K562 (cell line): ENCODE measurements around the gene RFC2. TPM values are rescaled to one million over a fixed set of nuclear protein-coding genes. Genes with fewer than 3 reads are reported as not detected.

ENCODE experiments used
- ATAC-seq: fragments of 200-7000 bp; cut with Tn5 transposase; 3 replicates; pipeline ENCODE4 v1.9.1; 2020; ENCODE audit warnings: moderate library complexity
- BruUV-seq: library from RNA; stranded (reverse); fragments of 400-500 nt; replicated peaks from 2 replicates; lab custom pipeline; 2021; lab: Mats Ljungman, UMichigan
- CTCF ChIA-PET: fragments of 300-600 bp; formaldehyde crosslinking; extraction: SDS; loops from one replicate; lab custom pipeline; 2021; ENCODE audit warnings: low intra/inter-chr PET ratio; lab: Yijun Ruan, JAX
- POLR2A ChIA-PET: fragments of 300-600, 350-650 bp; sonication (Branson Sonifier 250); formaldehyde crosslinking; extraction: SDS; loops from one replicate; lab custom pipeline; 2021; ENCODE audit warnings: antibody characterized with exemption, inconsistent platforms; lab: Yijun Ruan, JAX
- DNase-seq, 4 experiments: peaks; one replicate each; pipeline versions ENCODE4 v3.0.0 to v3.0.0-alpha.2; 2011 to 2018; ENCODE audit warnings: low spot score in 3 of 4, mixed read lengths in 3 of 4; ENCODE audit errors: extremely low read depth in 1 of 4
- FAIRE-seq: peaks from 2 replicates; lab custom pipeline; 2011; peaks lifted over from hg19 to GRCh38; lab: Jason Lieb, UNC
- H2AFZ ChIP-seq: 2 replicates; pipeline ENCODE4 v1.6.0; 2011; ENCODE audit warnings: low read depth, low read length, control low read depth, inconsistent platforms
- H3K27ac ChIP-seq: fragments of 200-600 bp; 3 replicates; pipeline ENCODE4 v1.8.0; 2011; ENCODE audit warnings: low read depth, mild to moderate bottlenecking, control low read depth, inconsistent platforms, low read length, moderate library complexity, mixed read lengths; ENCODE audit errors: extremely low read depth
- H3K27me3 ChIP-seq, 2 experiments: fragments of 300-600 bp in 1 of 2; 2 replicates in 1 of 2; 3 replicates in 1 of 2; pipeline versions ENCODE4 v1.6.0 to v1.8.0; 2011; ENCODE audit warnings: inconsistent platforms in 2 of 2, low read length in 2 of 2, mild to moderate bottlenecking in 1 of 2, mixed read lengths in 1 of 2, moderate library complexity in 1 of 2; ENCODE audit not compliant: control insufficient read depth in 2 of 2, insufficient read depth in 2 of 2
- H3K36me3 ChIP-seq: fragments of 300-600 bp; 3 replicates; pipeline ENCODE4 v1.8.0; 2011; ENCODE audit warnings: mild to moderate bottlenecking, low read length, inconsistent platforms; ENCODE audit not compliant: control insufficient read depth, insufficient read depth
- H3K4me1 ChIP-seq, 2 experiments: fragments of 200-600 bp in 1 of 2; replicated peaks in 1 of 2; 2 replicates in 1 of 2; 3 replicates in 1 of 2; pipeline versions ENCODE4 v1.5.1 to v1.8.0; 2011; ENCODE audit warnings: inconsistent platforms in 2 of 2, low read length in 2 of 2, mild to moderate bottlenecking in 1 of 2, mixed read lengths in 1 of 2, moderate library complexity in 1 of 2; ENCODE audit not compliant: control insufficient read depth in 2 of 2, insufficient read depth in 2 of 2
- H3K4me2 ChIP-seq: 2 replicates; pipeline ENCODE4 v1.6.1; 2011; ENCODE audit warnings: low read length, control low read depth, inconsistent platforms, mixed read lengths; ENCODE audit not compliant: insufficient read depth
- H3K4me3 ChIP-seq: fragments of 200-600 bp; sonication (generic), shearing (Covaris generic); 2 replicates; pipeline ENCODE4 v1.5.1; 2016; ENCODE audit warnings: control low read depth, inconsistent platforms
- H3K79me2 ChIP-seq: fragments of 200-600 bp; 3 replicates; pipeline ENCODE4 v1.8.0; 2011; ENCODE audit warnings: low read length, inconsistent platforms; ENCODE audit not compliant: control insufficient read depth, insufficient read depth
- H3K9ac ChIP-seq, 2 experiments: 2 replicates each; pipeline versions ENCODE4 v1.6.0 to v1.6.1; 2011; ENCODE audit warnings: low read depth in 2 of 2, low read length in 2 of 2, control low read depth in 1 of 2, inconsistent platforms in 1 of 2, mild to moderate bottlenecking in 1 of 2, mixed read lengths in 1 of 2; ENCODE audit not compliant: insufficient read depth in 1 of 2
- H3K9me1 ChIP-seq: one replicate; pipeline ENCODE4 v1.6.0; 2011; ENCODE audit warnings: inconsistent platforms, mild to moderate bottlenecking, low read length, moderate library complexity; ENCODE audit not compliant: control insufficient read depth, insufficient read depth
- H3K9me3 ChIP-seq: replicated peaks from 2 replicates; pipeline ENCODE4 v1.5.1; 2011; ENCODE audit warnings: low read depth, low read length, inconsistent platforms; ENCODE audit not compliant: control insufficient read depth, insufficient read depth
- H4K20me1 ChIP-seq: replicated peaks from 2 replicates; pipeline ENCODE4 v1.6.1; 2011; ENCODE audit warnings: low read length, inconsistent platforms, mixed read lengths; ENCODE audit not compliant: control insufficient read depth, insufficient read depth
- CTBP1 ChIP-seq: fragments of 450-650 bp; IDR thresholded peaks from 2 replicates; pipeline ENCODE4 v1.6.1; 2016; ENCODE audit warnings: borderline replicate concordance
- HCFC1 ChIP-seq: IDR thresholded peaks from 2 replicates; pipeline ENCODE4 v1.6.1; 2012; ENCODE audit warnings: low read depth, low read length, improper control_type of control experiment
- KAT2B ChIP-seq: IDR thresholded peaks from one replicate; pipeline ENCODE4 v1.6.1; 2012; ENCODE audit warnings: low read depth, mild to moderate bottlenecking, control low read depth, inconsistent platforms, low read length, moderate library complexity
- KLF16 ChIP-seq: IDR thresholded peaks from 2 replicates; pipeline ENCODE4 v1.6.1; 2016; ENCODE audit warnings: antibody characterized with exemption
- LCOR ChIP-seq: sonication (generic); formaldehyde crosslinking; IDR thresholded peaks from 2 replicates; pipeline ENCODE4 v1.8.0; 2022; ENCODE audit warnings: mild to moderate bottlenecking, missing genetic modification reagents
- MCM5 ChIP-seq: fragments of 450-650 bp; IDR thresholded peaks from 2 replicates; pipeline ENCODE4 v1.6.1; 2016; ENCODE audit warnings: low read depth
- MTF1 ChIP-seq: fragments of 250-450 bp; sonication (Bioruptor Pico); IDR thresholded peaks from 2 replicates; pipeline ENCODE4 v1.9.0; 2021; ENCODE audit warnings: moderate library complexity, mild to moderate bottlenecking, inconsistent platforms, borderline replicate concordance
- NFIX ChIP-seq: fragments of 250-450 bp; sonication (Bioruptor Pico); IDR thresholded peaks from 2 replicates; pipeline ENCODE4 v1.4.0; 2020; ENCODE audit warnings: low read depth, mild to moderate bottlenecking, moderate library complexity
- NR3C1 ChIP-seq: sonication (generic); formaldehyde crosslinking; IDR thresholded peaks from 2 replicates; pipeline ENCODE4 v1.8.1; 2022; ENCODE audit warnings: missing genetic modification reagents
- RB1 ChIP-seq: fragments of 450-650 bp; IDR thresholded peaks from 2 replicates; pipeline ENCODE4 v1.6.1; 2017; ENCODE audit warnings: low read depth, mild to moderate bottlenecking
- SMARCB1 ChIP-seq: IDR thresholded peaks from 2 replicates; pipeline ENCODE4 v1.6.1; 2011; ENCODE audit warnings: improper control_type of control experiment, low read depth; ENCODE audit not compliant: insufficient read length
- TOE1 ChIP-seq, 2 experiments: fragments of 450-650 bp in 1 of 2; sonication (generic) in 1 of 2; formaldehyde crosslinking in 1 of 2; IDR thresholded peaks; 2 replicates each; pipeline versions ENCODE4 v1.7.1 to v1.8.0; 2016 to 2022; ENCODE audit warnings: borderline replicate concordance in 2 of 2, mild to moderate bottlenecking in 2 of 2, antibody characterized with exemption in 1 of 2, inconsistent platforms in 1 of 2, low read depth in 1 of 2, missing genetic modification reagents in 1 of 2, moderate library complexity in 1 of 2
- ZNF280B ChIP-seq: fragments of 250-450 bp; sonication (Bioruptor Pico); IDR thresholded peaks from 2 replicates; pipeline ENCODE4 v1.5.1; 2021; ENCODE audit warnings: mild to moderate bottlenecking
- ZNF395 ChIP-seq: fragments of 200-800 bp; sonication (Bioruptor generic); IDR thresholded peaks from 2 replicates; pipeline ENCODE4 v1.6.1; 2017; ENCODE audit warnings: missing genetic modification characterization, missing compliant biosample characterization
- WGBS: fragments of 100-300 bp; shearing (Covaris generic); methylation state at CpG from one replicate; pipeline ENCODE4 v1.1.6; 2016; ENCODE audit warnings: low coverage, mixed read lengths; ENCODE audit not compliant: insufficient coverage; ENCODE audit errors: missing lambda C conversion rate; 5-methylcytosine and 5-hydroxymethylcytosine counted together
- in situ Hi-C: fragments of 300-500 bp; cut with MboI; formaldehyde crosslinking; loops from 4 replicates; pipeline ENCODE4 v1.15.0; 2018; ENCODE audit warnings: inconsistent platforms, mixed read lengths
- intact Hi-C: fragments of 100-400 bp; cut with micrococcal nuclease; formaldehyde crosslinking; loops from 2 replicates; pipeline ENCODE4 v1.14.2; 2022
- polyA plus RNA-seq, 8 experiments: library from polyadenylated mRNA; depleted of rRNA in 4 of 8; stranded (reverse) in 5 of 8; unstranded in 3 of 8; fragments of >200 nt; fragmentation: Nextera tagmentation in 2 of 8; fragmentation: Illumina TruSeq in 1 of 8; extraction: Ambion mirVana in 2 of 8; extraction: Trizol in 1 of 8; gene quantifications; 2 replicates each; pipeline versions ENCODE4 v1.2.1 to v1.2.3, GENCODE V29; 2011 to 2014; ENCODE audit warnings: inconsistent platforms in 1 of 8, missing spikeins in 1 of 8
- total RNA-seq, 7 experiments: library from RNA; depleted of rRNA in 6 of 7; stranded (reverse); fragments of >200 nt in 6 of 7; fragmentation: Illumina TruSeq in 2 of 7; extraction: Trizol in 2 of 7; gene quantifications; 2 replicates each; pipeline versions ENCODE4 v1.2.1 to v1.2.3, GENCODE V29; 2011 to 2021; ENCODE audit warnings: low replicate concordance in 1 of 7
- TF ChIP-seq, protein P1 (sequence below), 3 experiments: fragments of 200-800 bp in 1 of 3; sonication (Bioruptor generic) in 1 of 3; sonication (generic) in 1 of 3; formaldehyde crosslinking in 1 of 3; IDR thresholded peaks; 2 replicates each; pipeline versions ENCODE4 v1.6.1 to v1.8.0; 2016 to 2022; ENCODE audit warnings: mild to moderate bottlenecking in 2 of 3, missing compliant biosample characterization in 2 of 3, missing genetic modification characterization in 2 of 3, missing genetic modification reagents in 1 of 3

Gene RFC2
- total and polyA plus RNA-seq, 9 of the 15 experiments (the other 6 are each of a cell fraction or from before 2014, with no cell fraction given), result 32.5 to 161 (median 102) TPM

DNA sequence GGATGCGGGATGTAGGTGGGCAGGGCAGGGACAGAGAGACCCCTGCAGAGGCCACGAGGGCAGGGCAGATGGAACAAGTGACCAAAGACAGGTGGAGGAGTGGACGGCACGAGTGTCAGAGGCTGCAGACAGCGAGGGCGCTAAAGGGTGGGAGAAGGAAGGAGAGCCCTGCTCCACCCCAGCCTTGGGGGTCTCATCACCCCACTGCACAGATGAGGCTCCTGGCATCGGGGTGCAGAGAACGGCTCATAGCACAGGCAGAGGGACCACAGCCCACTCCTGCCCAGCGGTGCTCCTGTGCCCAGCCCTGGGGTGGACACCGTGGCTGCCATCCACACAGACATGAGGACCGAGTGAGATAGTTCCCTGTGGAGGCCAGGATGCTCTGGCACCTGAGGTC is 46.6 kb downstream of the RFC2 start:
- no peak for FAIRE-seq
- no peak overlapping the region for H3K9ac ChIP-seq

More for the DNA sequence above, 46.6 kb downstream of the RFC2 start:
- DNase-seq (no peak), ATAC-seq (no peak)
- no TSS peak for BruUV-seq
- Histone ChIP-seq H3K27me3 (no peaks in the 10 kb centered on the region; a peak in 1 of 5 replicates), H4K20me1 (no peaks in the 10 kb centered on the region), H3K36me3 (no peaks in the 10 kb centered on the region), H3K9me3 (no peaks in the 10 kb centered on the region), H3K79me2 (no peaks in the 10 kb centered on the region), H3K4me2 (no peak overlapping the region), H2AFZ (no peak overlapping the region), H3K9me1 (no peaks in the 10 kb centered on the region), H3K4me3 (no peak overlapping the region), H3K27ac (no peak overlapping the region), H3K4me1 (peaks cover 3 to 28% of the 10 kb centered on the region in 2 experiments; a peak in 4 of 5 replicates)
- intact Hi-C loops, result no loop called here
- POLR2A ChIA-PET, result interaction anchor here (1.2 to 1.5 kb wide), 2 partner anchors 24 to 33 kb away, joined by 3 to 4 read pairs; partner anchors contain the start of gene EIF4H
- no peak for TF ChIP-seq LCOR (CRISPR knock-in tag)
- TF ChIP-seq HCFC1, result no peak
- no peak for TF ChIP-seq MTF1 (CRISPR knock-in tag)
- no peak for TF ChIP-seq KAT2B
- TF ChIP-seq RB1, result no peak
- TF ChIP-seq KLF16, result no peak
- no peak for TF ChIP-seq ZNF395 (CRISPR knock-in tag)
- TF ChIP-seq, protein P1, sequence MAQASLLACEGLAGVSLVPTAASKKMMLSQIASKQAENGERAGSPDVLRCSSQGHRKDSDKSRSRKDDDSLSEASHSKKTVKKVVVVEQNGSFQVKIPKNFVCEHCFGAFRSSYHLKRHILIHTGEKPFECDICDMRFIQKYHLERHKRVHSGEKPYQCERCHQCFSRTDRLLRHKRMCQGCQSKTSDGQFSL (CRISPR knock-in tag; IDR thresholded peaks at IDR 0.05), result no peak
- TF ChIP-seq, protein P1 (tag; IDR thresholded peaks at IDR 0.05), result no peak
- TF ChIP-seq ZNF280B, result no peak
- TF ChIP-seq NFIX (CRISPR knock-in tag), result no peak
- TF ChIP-seq CTBP1, result no peak
- no peak for TF ChIP-seq MCM5
- no peak for TF ChIP-seq TOE1 (IDR thresholded peaks at IDR 0.05; ENCODE audit: borderline replicate concordance)
- TF ChIP-seq TOE1 (CRISPR knock-in tag; IDR thresholded peaks at IDR 0.05; ENCODE audit: borderline replicate concordance, low read depth), result no peak
- no peak for TF ChIP-seq SMARCB1
- no peak for TF ChIP-seq NR3C1
- in situ Hi-C loops, result loop anchor here (5.0 to 10.0 kb wide), 2 partner anchors 195 to 333 kb away; no protein-coding TSS in a partner anchor
- WGBS, result 44% methylated on average over 11 of the region's 11 CpGs
- CTCF ChIA-PET, result interaction anchor here (1.2 to 3.2 kb wide), 4 partner anchors 137 to 194 kb away, joined by 3 to 51 read pairs (median 19); no protein-coding TSS in a partner anchor
